Effector memory CD8-positive, alpha-beta T cell (primary cell): ENCODE measurements around the gene PNLDC1.
"Not testable (repeated sequence)": the region's sequence is repeated elsewhere in the genome, so short reads cannot be mapped to it uniquely, and the experiment has no call there.

Source experiments
- ATAC-seq: fragments of 150-1000 bp; cut with Tn5 transposase; replicated peaks from 2 replicates; pipeline ENCODE4 v1.10.0; 2021; ENCODE audit warnings: mild to moderate bottlenecking, moderate library complexity
- DNase-seq, 3 experiments: peaks; one replicate each; pipeline ENCODE4 v3.0.0; 2021
- H3K27ac Mint-ChIP-seq, 2 donors: one replicate each; pipeline ENCODE4 v1.8.0; 2022; ENCODE audit warnings: mild to moderate bottlenecking in 2 of 2, mixed read lengths in 2 of 2, moderate library complexity in 2 of 2
- H3K27me3 Mint-ChIP-seq, 2 donors: one replicate each; pipeline ENCODE4 v1.8.0; 2022; ENCODE audit warnings: mixed read lengths in 2 of 2
- H3K36me3 Mint-ChIP-seq: one replicate; pipeline ENCODE4 v1.8.0; 2022; ENCODE audit warnings: mild to moderate bottlenecking, moderate library complexity, mixed read lengths; ENCODE audit not compliant: insufficient read depth
- H3K4me1 Mint-ChIP-seq, 2 donors: one replicate each; pipeline ENCODE4 v1.8.0; 2022; ENCODE audit warnings: low read depth in 2 of 2, mixed read lengths in 2 of 2
- H3K4me3 Mint-ChIP-seq, 2 donors: one replicate each; pipeline ENCODE4 v1.8.0; 2022; ENCODE audit warnings: mild to moderate bottlenecking in 2 of 2, mixed read lengths in 2 of 2, moderate library complexity in 2 of 2
- H3K9me3 Mint-ChIP-seq, 2 donors: one replicate each; pipeline ENCODE4 v1.8.0; 2022; ENCODE audit warnings: mixed read lengths in 2 of 2

The PNLDC1 gene

DNA sequence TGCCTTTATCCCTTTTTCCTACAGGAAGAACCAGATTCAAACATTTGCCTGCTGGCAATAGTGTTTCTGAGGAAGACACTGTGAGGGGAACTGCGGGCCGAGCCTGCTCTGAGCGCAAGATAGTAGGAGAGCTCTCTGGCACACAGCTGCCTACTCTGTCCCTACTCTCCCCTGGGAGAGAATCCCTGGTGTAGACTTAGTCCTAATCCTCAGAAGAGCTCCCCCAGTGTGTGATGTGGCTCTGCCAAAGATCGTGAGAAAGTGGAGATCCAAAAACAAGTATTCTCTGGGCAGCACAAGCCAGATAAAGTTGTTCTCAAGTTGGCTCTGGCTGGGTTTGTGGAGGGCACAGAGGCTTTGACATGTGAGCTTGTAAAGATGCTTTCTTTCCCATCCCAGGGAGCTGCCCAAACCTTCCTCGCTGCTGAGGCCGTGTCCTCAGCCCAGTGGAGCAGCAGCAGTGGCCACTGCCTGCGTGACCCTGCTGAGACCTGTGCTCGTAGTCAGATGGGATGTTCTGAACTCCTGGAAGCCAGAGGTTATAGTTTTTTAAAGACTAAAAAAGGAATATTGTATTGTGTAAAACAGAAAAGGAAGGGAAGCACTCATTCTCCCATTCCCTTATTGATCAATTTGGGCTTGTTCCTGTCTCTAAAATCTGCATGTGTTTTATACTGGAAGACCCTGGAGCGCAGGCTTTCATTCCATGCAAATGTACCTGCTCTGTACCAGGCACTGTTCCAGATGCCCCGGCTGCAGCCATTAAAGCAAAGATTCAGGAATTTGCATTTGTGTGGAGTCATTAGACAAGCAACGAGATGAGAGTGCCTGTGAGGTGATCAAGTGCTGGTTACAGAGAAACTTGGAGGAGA, 30.7 kb downstream of the PNLDC1 start:
- ATAC-seq (no peak), DNase-seq (no peak)
- Mint-ChIP-seq H3K27me3 (peaks cover 9 to 17% of the 10 kb centered on the region in 2 donors), H3K4me1 (peaks cover 0 to 6% of the 10 kb centered on the region in 2 donors), H3K36me3 (no peaks in the 10 kb centered on the region), H3K4me3 (no peak overlapping the region), H3K9me3 (no peaks in the 10 kb centered on the region), H3K27ac (no peak overlapping the region)

- Mint-ChIP-seq H3K36me3 (no peaks in the 10 kb centered on the region), H3K4me3 (no peak overlapping the region), H3K27me3 (peaks cover 9 to 22% of the 10 kb centered on the region in 2 donors), H3K27ac (peak overlapping the region in 1 of 2 donors; percentile 20), H3K4me1 (peaks cover 0 to 6% of the 10 kb centered on the region in 2 donors), H3K9me3 (no peaks in the 10 kb centered on the region)
- ATAC-seq (no peak), DNase-seq (no peak)
Observed at GRCh38 chr6:159831373-159831679, 31.2 kb downstream of the PNLDC1 start.

GRCh38 chr6:159832946-159833345, 32.9 kb downstream of the PNLDC1 start:
- Mint-ChIP-seq H3K27me3 (peaks cover 21 to 38% of the 10 kb centered on the region in 2 donors), H3K27ac (no peak overlapping the region), H3K36me3 (no peaks in the 10 kb centered on the region), H3K9me3 (no peaks in the 10 kb centered on the region), H3K4me3 (no peak overlapping the region), H3K4me1 (peaks cover 0 to 6% of the 10 kb centered on the region in 2 donors)
- ATAC-seq, result no peak
- no peak for DNase-seq

DNA sequence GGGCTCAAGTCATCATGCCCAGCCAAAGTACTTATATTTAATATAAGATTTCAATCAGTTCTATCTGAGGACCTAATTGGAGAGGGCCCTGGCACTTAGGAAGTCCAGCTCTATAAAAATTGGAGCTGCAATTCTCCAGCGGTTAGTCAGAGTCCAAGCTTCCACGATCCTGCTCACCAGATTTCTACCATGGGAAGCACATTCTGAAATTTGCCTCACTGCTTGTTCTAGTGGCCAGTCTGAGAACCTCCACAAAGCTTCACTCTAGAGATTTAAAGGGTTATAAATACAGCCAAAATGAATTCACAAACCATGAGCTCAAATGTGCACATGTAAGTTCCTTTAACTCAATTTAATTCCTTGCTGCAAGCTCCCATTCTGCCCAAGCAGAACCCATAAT, 33.5 kb downstream of the PNLDC1 start:
- DNase-seq, result no peak
- Mint-ChIP-seq H3K4me3 (no peak overlapping the region), H3K27me3 (peaks cover 27 to 44% of the 10 kb centered on the region in 2 donors), H3K4me1 (peaks cover 0 to 6% of the 10 kb centered on the region in 2 donors), H3K36me3 (no peaks in the 10 kb centered on the region), H3K27ac (no peak overlapping the region), H3K9me3 (no peaks in the 10 kb centered on the region)
- ATAC-seq, result no peak

- H3K36me3 Mint-ChIP-seq, result no peaks in the 10 kb centered on the region
- H3K27ac Mint-ChIP-seq, result no peak overlapping the region
- no peak overlapping the region for H3K4me3 Mint-ChIP-seq
- ATAC-seq (no peak), DNase-seq (no peak)
- H3K27me3 Mint-ChIP-seq, result peaks cover 29 to 47% of the 10 kb centered on the region in 2 donors
- peaks cover 0 to 6% of the 10 kb centered on the region in 2 donors for H3K4me1 Mint-ChIP-seq
- H3K9me3 Mint-ChIP-seq, result no peaks in the 10 kb centered on the region
Observed at GRCh38 chr6:159833997-159834603, 34.0 kb downstream of the PNLDC1 start.

- H3K9me3 Mint-ChIP-seq, result no peaks in the 10 kb centered on the region
- no peak overlapping the region for H3K4me3 Mint-ChIP-seq
- no peaks in the 10 kb centered on the region for H3K36me3 Mint-ChIP-seq
- ATAC-seq (no peak), DNase-seq (no peak)
- no peak overlapping the region for H3K27ac Mint-ChIP-seq
- no peaks in the 10 kb centered on the region for H3K4me1 Mint-ChIP-seq
- H3K27me3 Mint-ChIP-seq, result peaks cover 37 to 48% of the 10 kb centered on the region in 2 donors
Observed at GRCh38 chr6:159836718-159837490, 36.8 kb downstream of the PNLDC1 start.

DNA sequence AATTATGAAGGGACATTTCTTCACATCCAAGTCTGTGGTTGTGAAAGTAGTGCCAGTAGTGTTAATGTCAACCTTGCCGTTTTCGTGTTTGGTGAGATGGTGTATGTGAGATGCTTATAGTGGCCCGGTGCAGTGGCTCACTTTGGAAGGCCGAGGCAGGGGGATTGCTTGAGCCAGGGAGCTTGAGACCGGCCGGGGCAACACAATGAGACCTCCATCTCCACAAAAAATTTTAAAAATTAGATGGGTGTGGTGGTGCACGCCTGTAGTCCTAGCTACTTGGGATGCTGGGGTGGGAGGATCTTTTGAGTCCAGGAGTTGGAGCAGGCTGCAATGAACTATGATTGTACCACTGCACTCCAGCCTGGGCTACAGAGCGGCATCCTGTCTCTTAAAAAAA, 37.4 kb downstream of the PNLDC1 start:
- DNase-seq (no peak), ATAC-seq (no peak)
- no peaks in the 10 kb centered on the region for H3K9me3 Mint-ChIP-seq
- peaks cover 37 to 48% of the 10 kb centered on the region in 2 donors for H3K27me3 Mint-ChIP-seq
- no peak overlapping the region for H3K4me3 Mint-ChIP-seq
- no peaks in the 10 kb centered on the region for H3K36me3 Mint-ChIP-seq
- no peaks in the 10 kb centered on the region for H3K4me1 Mint-ChIP-seq
- no peak overlapping the region for H3K27ac Mint-ChIP-seq

- ATAC-seq, result no peak
Observed at GRCh38 chr6:159838020-159838744, 38.1 kb downstream of the PNLDC1 start.

GRCh38 chr6:159842035-159842434, 42.0 kb downstream of the PNLDC1 start:
- peaks cover 32 to 37% of the 10 kb centered on the region in 2 donors for H3K27me3 Mint-ChIP-seq
- H3K36me3 Mint-ChIP-seq, result no peaks in the 10 kb centered on the region
- no peak overlapping the region for H3K27ac Mint-ChIP-seq
- no peaks in the 10 kb centered on the region for H3K4me1 Mint-ChIP-seq
- ATAC-seq (no peak), DNase-seq (no peak)
- no peak overlapping the region for H3K4me3 Mint-ChIP-seq
- no peaks in the 10 kb centered on the region for H3K9me3 Mint-ChIP-seq

More at GRCh38 chr6:159838020-159838744, 38.1 kb downstream of the PNLDC1 start:
- no peaks in the 10 kb centered on the region for H3K9me3 Mint-ChIP-seq
- no peaks in the 10 kb centered on the region for H3K36me3 Mint-ChIP-seq
- no peak for DNase-seq
- H3K27ac Mint-ChIP-seq, result no peak overlapping the region
- no peaks in the 10 kb centered on the region for H3K4me1 Mint-ChIP-seq
- no peak overlapping the region for H3K4me3 Mint-ChIP-seq
- H3K27me3 Mint-ChIP-seq, result peaks cover 37 to 48% of the 10 kb centered on the region in 2 donors

GRCh38 chr6:159844737-159845645, 44.9 kb downstream of the PNLDC1 start:
- DNase-seq, result no peak
- no peak for ATAC-seq
- Mint-ChIP-seq H3K27me3 (peaks cover 9% of the 10 kb centered on the region in 2 donors), H3K9me3 (no peaks in the 10 kb centered on the region), H3K4me3 (no peak overlapping the region), H3K36me3 (no peaks in the 10 kb centered on the region), H3K4me1 (no peaks in the 10 kb centered on the region), H3K27ac (peak overlapping the region in 1 of 2 donors; percentile 56)

GRCh38 chr6:159848552-159848951, 48.5 kb downstream of the PNLDC1 start:
- not testable (repeated sequence) for ATAC-seq, H3K9me3 Mint-ChIP-seq, H3K27me3 Mint-ChIP-seq, H3K36me3 Mint-ChIP-seq, H3K27ac Mint-ChIP-seq, DNase-seq, H3K4me3 Mint-ChIP-seq, H3K4me1 Mint-ChIP-seq

GRCh38 chr6:159849851-159850250, 49.8 kb downstream of the PNLDC1 start:
- not testable (repeated sequence) for ATAC-seq, H3K4me1 Mint-ChIP-seq, H3K36me3 Mint-ChIP-seq, DNase-seq, H3K27me3 Mint-ChIP-seq, H3K4me3 Mint-ChIP-seq, H3K9me3 Mint-ChIP-seq
- peak overlapping the region in 1 of 2 donors; percentile 14 for H3K27ac Mint-ChIP-seq
